Common myeloid progenitor, CD34-positive (primary cell): ENCODE measurements around the gene PHKA2.

Experiments
- CTCF ChIA-PET: fragments of 350-600 bp; sonication (Branson Sonifier 250); formaldehyde crosslinking; loops from one replicate; lab custom pipeline; 2021; ENCODE audit warnings: antibody characterized with exemption; lab: Charles Lee
- POLR2A ChIA-PET: fragments of 350-600 bp; sonication (Branson Sonifier 250); formaldehyde crosslinking; loops from one replicate; lab custom pipeline; 2021; ENCODE audit warnings: antibody characterized with exemption; lab: Charles Lee
- DNase-seq, 3 donors: peaks; one replicate each; pipeline versions ENCODE4 v3.0.0 to v3.0.0-alpha.2; 2013
- H3K27ac ChIP-seq, 2 experiments: 1 replicate in 1 of 2; 2 replicates in 1 of 2; pipeline ENCODE4 v1.7.0; 2013; ENCODE audit warnings: inconsistent platforms in 2 of 2, low read length in 2 of 2, mild to moderate bottlenecking in 2 of 2, low read depth in 1 of 2, moderate library complexity in 1 of 2; ENCODE audit not compliant: severe bottlenecking in 2 of 2, insufficient read depth in 1 of 2, poor library complexity in 1 of 2
- H3K27me3 ChIP-seq, 5 experiments: replicated peaks in 2 of 5; 1 replicate in 3 of 5; 2 replicates in 2 of 5; pipeline versions ENCODE4 v1.6.1 to v1.7.0; 2013; ENCODE audit warnings: low read length in 4 of 5, mild to moderate bottlenecking in 2 of 5, moderate library complexity in 2 of 5, inconsistent platforms in 1 of 5; ENCODE audit not compliant: insufficient read depth in 5 of 5, control insufficient read depth in 4 of 5
- H3K36me3 ChIP-seq, 4 experiments: 1 replicate in 2 of 4; 2 replicates in 2 of 4; pipeline versions ENCODE4 v1.6.1 to v1.7.0; 2013; ENCODE audit warnings: low read length in 3 of 4, control low read depth in 1 of 4, mild to moderate bottlenecking in 1 of 4; ENCODE audit not compliant: control insufficient read depth in 4 of 4, insufficient read depth in 4 of 4
- H3K4me1 ChIP-seq, 4 experiments: 1 replicate in 3 of 4; 2 replicates in 1 of 4; pipeline versions ENCODE4 v1.6.1 to v1.7.1; 2013; ENCODE audit warnings: low read length in 3 of 4, mild to moderate bottlenecking in 3 of 4, control low read depth in 1 of 4, inconsistent platforms in 1 of 4, moderate library complexity in 1 of 4; ENCODE audit not compliant: control insufficient read depth in 4 of 4, insufficient read depth in 4 of 4; ENCODE audit errors: control extremely low read depth in 1 of 4
- H3K4me3 ChIP-seq, 7 experiments: 1 replicate in 4 of 7; 2 replicates in 3 of 7; pipeline versions ENCODE4 v1.5.1 to v1.7.0; 2013; ENCODE audit warnings: mild to moderate bottlenecking in 7 of 7, low read length in 6 of 7, moderate library complexity in 6 of 7, inconsistent platforms in 2 of 7, low read depth in 2 of 7, control low read depth in 1 of 7; ENCODE audit not compliant: insufficient read depth in 4 of 7, control insufficient read depth in 1 of 7; ENCODE audit errors: extremely low read depth in 1 of 7
- H3K9me3 ChIP-seq, 5 experiments: 1 replicate in 4 of 5; 2 replicates in 1 of 5; pipeline versions ENCODE4 v1.6.1 to v1.7.1; 2013; ENCODE audit warnings: low read length in 4 of 5, mild to moderate bottlenecking in 2 of 5, inconsistent platforms in 1 of 5, low read depth in 1 of 5, moderate library complexity in 1 of 5; ENCODE audit not compliant: control insufficient read depth in 4 of 5, insufficient read depth in 2 of 5; ENCODE audit errors: control extremely low read depth in 1 of 5
- WGBS: methylation state at CpG from one replicate; pipeline ENCODE4 v1.1.5; 2013; ENCODE audit not compliant: insufficient coverage; 5-methylcytosine and 5-hydroxymethylcytosine counted together

Gene PHKA2

GRCh38 chrX:18949291-18949943 lies 34.5 kb downstream of the PHKA2 start:
- POLR2A ChIA-PET, result no interaction called here
- H3K4me3 ChIP-seq, result no peak overlapping the region
- no peaks in the 10 kb centered on the region for H3K27me3 ChIP-seq
- no peaks in the 10 kb centered on the region for H3K4me1 ChIP-seq
- 100% methylated on average over 3 of the region's 4 CpGs for WGBS
- no peak for DNase-seq
- H3K9me3 ChIP-seq, result no peaks in the 10 kb centered on the region
- CTCF ChIA-PET, result interaction anchor here (1.3 kb wide), 1 partner anchor 8 kb away, joined by 3 read pairs; no protein-coding TSS in a partner anchor
- H3K36me3 ChIP-seq, result peaks cover 0 to 38% (median 19%) of the 10 kb centered on the region in 4 experiments
- H3K27ac ChIP-seq, result no peak overlapping the region

GRCh38 chrX:18946611-18947010 lies 37.3 kb downstream of the PHKA2 start:
- no peak overlapping the region for H3K4me3 ChIP-seq
- 92% methylated on average over 3 of the region's 4 CpGs for WGBS
- DNase-seq, result no peak
- ChIA-PET POLR2A (no interaction called here), CTCF (no interaction called here)
- H3K27ac ChIP-seq, result no peak overlapping the region
- H3K36me3 ChIP-seq, result peaks cover 0 to 48% (median 21%) of the 10 kb centered on the region in 4 experiments
- H3K9me3 ChIP-seq, result no peaks in the 10 kb centered on the region
- no peaks in the 10 kb centered on the region for H3K4me1 ChIP-seq
- H3K27me3 ChIP-seq, result no peaks in the 10 kb centered on the region

- Histone ChIP-seq H3K27ac (no peak overlapping the region), H3K9me3 (no peaks in the 10 kb centered on the region), H3K4me3 (no peak overlapping the region), H3K36me3 (peaks cover 0 to 49% (median 22%) of the 10 kb centered on the region in 4 experiments), H3K27me3 (no peaks in the 10 kb centered on the region), H3K4me1 (no peaks in the 10 kb centered on the region)
- DNase-seq, result no peak
- ChIA-PET POLR2A (no interaction called here), CTCF (no interaction called here)
- WGBS, result 86% methylated on average over 6 of the region's 6 CpGs
These were observed 37.8 kb downstream of the PHKA2 start for GRCh38 chrX:18946157-18946556.

- Histone ChIP-seq H3K4me1 (no peaks in the 10 kb centered on the region), H3K9me3 (no peaks in the 10 kb centered on the region), H3K27me3 (no peaks in the 10 kb centered on the region), H3K27ac (no peak overlapping the region), H3K4me3 (no peak overlapping the region), H3K36me3 (peaks cover 0 to 48% (median 18%) of the 10 kb centered on the region in 4 experiments)
- whole genome bisulfite sequencing, result no CpG with 5 or more reads among the region's 2 CpGs
- DNase-seq, result no peak
- ChIA-PET CTCF (no interaction called here), POLR2A (no interaction called here)
These were observed 38.4 kb downstream of the PHKA2 start for GRCh38 chrX:18945483-18945882.

- H3K4me1 ChIP-seq, result no peaks in the 10 kb centered on the region
- no peaks in the 10 kb centered on the region for H3K27me3 ChIP-seq
- no peak for DNase-seq
- no peak overlapping the region for H3K4me3 ChIP-seq
- ChIA-PET CTCF (interaction anchor here (1.2 kb wide), 1 partner anchor 11 kb away, joined by 3 read pairs; no protein-coding TSS in a partner anchor), POLR2A (no interaction called here)
- no peak overlapping the region for H3K27ac ChIP-seq
- WGBS, result 100% methylated on average over 2 of the region's 4 CpGs
- H3K36me3 ChIP-seq, result peaks cover 0 to 46% (median 13%) of the 10 kb centered on the region in 4 experiments
- no peaks in the 10 kb centered on the region for H3K9me3 ChIP-seq
These were observed 39.4 kb downstream of the PHKA2 start for GRCh38 chrX:18944482-18944881.

GRCh38 chrX:18941896-18942295 lies 42.0 kb downstream of the PHKA2 start:
- ChIA-PET POLR2A (no interaction called here), CTCF (interaction anchor here (0.6 to 1.0 kb wide), 3 partner anchors 8 to 482 kb away, joined by 3 to 4 read pairs (median 4); no protein-coding TSS in a partner anchor)
- H3K36me3 ChIP-seq, result peaks cover 2 to 40% (median 16%) of the 10 kb centered on the region in 4 experiments
- DNase-seq, result no peak
- WGBS, result 83% methylated on average over 2 of the region's 2 CpGs
- H3K27me3 ChIP-seq, result no peaks in the 10 kb centered on the region
- no peak overlapping the region for H3K4me3 ChIP-seq
- no peak overlapping the region for H3K27ac ChIP-seq
- no peaks in the 10 kb centered on the region for H3K9me3 ChIP-seq
- H3K4me1 ChIP-seq, result no peaks in the 10 kb centered on the region

- Histone ChIP-seq H3K4me1 (peaks cover 0 to 3% (median 0%) of the 10 kb centered on the region in 4 experiments), H3K4me3 (no peak overlapping the region), H3K27me3 (no peaks in the 10 kb centered on the region), H3K36me3 (peaks cover 2 to 52% (median 18%) of the 10 kb centered on the region in 4 experiments), H3K27ac (no peak overlapping the region), H3K9me3 (no peaks in the 10 kb centered on the region)
- DNase-seq, result no peak
- ChIA-PET POLR2A (no interaction called here), CTCF (no interaction called here)
- WGBS, result no CpG with 5 or more reads among the region's 3 CpGs
These were observed 45.2 kb downstream of the PHKA2 start for GRCh38 chrX:18938710-18939109.
